ENCODE results near the gene FLYWCH1.

DNA sequence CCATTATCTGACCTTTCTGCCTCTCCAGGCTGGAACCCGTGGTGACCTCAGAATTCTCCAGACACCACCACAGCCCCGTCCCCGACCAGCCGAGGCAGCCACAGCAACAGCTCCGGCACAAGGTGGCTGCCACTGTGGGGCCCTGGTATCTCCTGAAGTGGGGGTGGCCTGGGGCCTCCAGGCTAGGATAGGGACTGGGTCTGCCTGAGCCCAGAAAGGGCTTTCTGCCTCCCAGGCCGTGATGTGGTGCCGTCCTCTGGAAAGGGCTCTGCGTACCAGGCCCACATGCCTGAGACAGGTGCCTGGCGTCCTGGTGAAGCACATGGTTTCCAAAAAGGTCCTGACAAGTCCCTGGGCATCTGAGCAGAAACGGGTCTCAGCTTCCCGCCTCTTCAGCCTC is 17.1 kb downstream of the FLYWCH1 start:
- TF ChIP-seq POLR2A (IDR thresholded peaks at IDR 0.05; ENCODE audit: low read depth, low read length) (no peak), POLR2AphosphoS5 (IDR thresholded peaks at IDR 0.05; ENCODE audit: low read depth, low read length) (no peak), TAF1 (IDR thresholded peaks at IDR 0.05; ENCODE audit: borderline replicate concordance, low read depth, low read length) (no peak)

All from GM12892 (cell line).